Measurements from ENCODE around the gene TSPAN18. TPM values are rescaled to one million over a fixed set of nuclear protein-coding genes. Genes with fewer than 3 reads are reported as not detected.

TSPAN18 gene
- total and polyA plus RNA-seq, 2 of the 4 experiments (the other 2 are of a cell fraction) = 0.36 to 1.1 TPM

GRCh38 chr11:44797886-44798606, 71.3 kb downstream of the TSPAN18 start:
- Histone ChIP-seq H2AK9ac (replicated peaks; ENCODE audit: low read depth, low read length, poor library complexity) (no peak overlapping the region), H3K27me3 (ENCODE audit: control insufficient read depth, insufficient read depth, low read length) (peaks cover 43% of the 10 kb centered on the region), H3K23ac (ENCODE audit: low read depth, low read length) (no peak overlapping the region), H2BK5ac (ENCODE audit: low read depth, low read length, poor library complexity, severe bottlenecking) (no peak overlapping the region), H2AFZ (replicated peaks; ENCODE audit: low read length, poor library complexity) (no peak overlapping the region), H3K4ac (ENCODE audit: low read depth, low read length) (no peak overlapping the region), H3K36me3 (ENCODE audit: control insufficient read depth, insufficient read depth, low read length) (no peaks in the 10 kb centered on the region), H3K4me1 (ENCODE audit: control insufficient read depth, insufficient read depth, low read length) (peaks cover 5% of the 10 kb centered on the region; the same call in 1 of the 2 replicates), H3K27ac (ENCODE audit: insufficient read depth, low read length) (no peak overlapping the region), H4K5ac (ENCODE audit: low read depth, low read length) (no peak overlapping the region), H4K91ac (ENCODE audit: insufficient read depth, low read depth, low read length) (no peak overlapping the region), H3K9ac (ENCODE audit: low read depth, low read length) (no peak overlapping the region), H3K9me1 (ENCODE audit: insufficient read depth, low read length) (0 out of 2 replicates have a peak, but pooled peaks cover 3% of the 10 kb centered on the region), H3K9me3 (ENCODE audit: control insufficient read depth, insufficient read depth, low read length) (no peaks in the 10 kb centered on the region), H4K8ac (ENCODE audit: low read depth in 2 of 2, low read length in 2 of 2) (no peak overlapping the region), H2BK120ac (ENCODE audit: low read depth, low read length) (no peak overlapping the region), H3K14ac (replicated peaks; ENCODE audit: low read depth, low read length) (no peak overlapping the region), H3K4me3 (ENCODE audit: insufficient read depth, low read depth, low read length) (no peak overlapping the region), H2BK20ac (ENCODE audit: low read depth, low read length) (no peak overlapping the region), H2AK5ac (ENCODE audit: low read depth, low read length) (no peak overlapping the region), H3K18ac (ENCODE audit: low read depth, low read length) (no peak overlapping the region), H2BK15ac (ENCODE audit: low read depth, low read length) (no peak overlapping the region), H4K20me1 (ENCODE audit: insufficient read depth, low read length) (no peaks in the 10 kb centered on the region), H3K79me1 (ENCODE audit: low read depth in 1 of 2, low read length in 2 of 2) (no peaks in the 10 kb centered on the region), H3K56ac (ENCODE audit: extremely low read depth, insufficient read depth, low read length) (no peak overlapping the region), H3K4me2 (ENCODE audit: low read depth, low read length) (no peak overlapping the region)
- no TSS peak for BruUV-seq (replicated peaks)
- intact Hi-C loops (cut with micrococcal nuclease) (no loop called here), dilution Hi-C loops (cut with HindIII; ENCODE audit: low sequenced_read_pairs, unreplicated experiment) (no loop called here), in situ Hi-C loops (cut with MboI; ENCODE audit: low sequenced_read_pairs) (no loop called here)
- TF ChIP-seq RCOR1 (IDR thresholded peaks at IDR 0.05; ENCODE audit: insufficient replicate concordance, low read length) = no peak
- TF ChIP-seq CTCF (conservative IDR thresholded peaks at IDR 0.05; ENCODE audit: low read depth, low read length) = no peak
- no peak for TF ChIP-seq RAD21 (IDR thresholded peaks at IDR 0.05; ENCODE audit: low read length)
- TF ChIP-seq ELK1 (IDR thresholded peaks at IDR 0.05; ENCODE audit: borderline replicate concordance, low read depth, low read length) = no peak
- TF ChIP-seq CEBPB (IDR thresholded peaks at IDR 0.05; ENCODE audit: low read depth, low read length) = no peak
- TF ChIP-seq MXI1 (IDR thresholded peaks at IDR 0.05; ENCODE audit: borderline replicate concordance, low read depth, low read length) = no peak
- TF ChIP-seq SMC3 (IDR thresholded peaks at IDR 0.05; ENCODE audit: low read depth, low read length) = no peak
- TF ChIP-seq USF2 (IDR thresholded peaks at IDR 0.05; ENCODE audit: low read depth, low read length) = no peak
- no peak for TF ChIP-seq MAZ (IDR thresholded peaks at IDR 0.05; ENCODE audit: borderline replicate concordance, low read depth, low read length)
- TF ChIP-seq FOS (IDR thresholded peaks at IDR 0.05; ENCODE audit: low read depth, low read length) = no peak
- ChIA-PET POLR2A (ENCODE audit: unreplicated experiment) (no interaction called here), CTCF (no interaction called here)
- ATAC-seq (ENCODE audit: low read depth) (peak; percentile 55), DNase-seq (peak; percentile 15)
- 48% methylated on average over 2 of the region's 8 CpGs; no CpG with 5 or more reads in 1 of the 2 experiments for WGBS, 2 experiments (ENCODE audit: extremely low coverage in 2 of 2, insufficient read length in 1 of 2)

Measured in IMR-90 (cell line).